Left ventricle myocardium inferior (tissue), 1 donor: ENCODE data around the gene FRAT2. TPM values are rescaled to one million over a fixed set of nuclear protein-coding genes. Genes with fewer than 3 reads are reported as not detected.

Experiments used
- DNase-seq: peaks from one replicate; pipeline ENCODE4 v3.0.0-alpha.2; 2020
- H3K27ac ChIP-seq: fragments of 200-600 bp; replicated peaks from 2 replicates; pipeline ENCODE4 v1.8.0; 2021
- H3K27me3 ChIP-seq: fragments of 200-600 bp; 2 replicates; pipeline ENCODE4 v1.8.0; 2021; ENCODE audit warnings: low read depth
- H3K36me3 ChIP-seq: fragments of 200-600 bp; 2 replicates; pipeline ENCODE4 v1.8.0; 2021
- H3K4me1 ChIP-seq: fragments of 200-600 bp; 2 replicates; pipeline ENCODE4 v1.8.0; 2021
- H3K4me3 ChIP-seq: fragments of 200-600 bp; 2 replicates; pipeline ENCODE4 v1.8.0; 2021; ENCODE audit warnings: mild to moderate bottlenecking, moderate library complexity
- H3K9me3 ChIP-seq: fragments of 200-600 bp; replicated peaks from 2 replicates; pipeline ENCODE4 v1.8.0; 2021
- CTCF ChIP-seq: fragments of 200-600 bp; IDR thresholded peaks from 2 replicates; pipeline ENCODE4 v1.8.0; 2021; ENCODE audit warnings: antibody characterized with exemption, mild to moderate bottlenecking, borderline replicate concordance
- intact Hi-C: fragments of 100-400 bp; cut with micrococcal nuclease; formaldehyde crosslinking; loops from one replicate; pipeline ENCODE4 v1.11.0; 2022
- total RNA-seq: library from RNA; stranded (reverse); fragmentation: NEBNext Ultra II Directional; extraction: Animal tissue kit (Norgen Biotek cat#: 25700); gene quantifications from one replicate; pipeline ENCODE4 v1.2.1, GENCODE V29; 2021
- donor health status: DM: no; HTN: yes; CAD: no; lungs with severe emphysema.

FRAT2 gene
- total RNA-seq, 1 donor from 2014 or later, result 5.9 TPM

DNA sequence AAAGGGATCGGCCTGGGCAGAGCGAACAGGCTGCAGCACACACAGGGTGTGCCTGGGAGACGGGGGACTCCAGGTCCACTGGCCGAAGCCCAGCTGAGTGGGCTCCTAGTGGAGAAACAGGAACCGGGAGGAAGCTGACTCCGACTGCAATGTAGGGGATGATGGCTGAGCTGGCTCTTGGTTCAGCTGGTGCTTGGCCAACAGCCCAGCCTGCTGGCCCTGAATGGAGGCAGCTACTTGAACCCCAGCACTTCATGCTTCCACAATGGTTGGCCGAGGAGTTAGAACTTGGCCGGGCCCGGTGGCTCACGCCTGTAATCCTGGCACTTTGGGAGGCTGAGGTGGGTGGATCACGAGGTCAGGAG, 27.0 kb upstream of the FRAT2 start:
- no peak for DNase-seq

DNA sequence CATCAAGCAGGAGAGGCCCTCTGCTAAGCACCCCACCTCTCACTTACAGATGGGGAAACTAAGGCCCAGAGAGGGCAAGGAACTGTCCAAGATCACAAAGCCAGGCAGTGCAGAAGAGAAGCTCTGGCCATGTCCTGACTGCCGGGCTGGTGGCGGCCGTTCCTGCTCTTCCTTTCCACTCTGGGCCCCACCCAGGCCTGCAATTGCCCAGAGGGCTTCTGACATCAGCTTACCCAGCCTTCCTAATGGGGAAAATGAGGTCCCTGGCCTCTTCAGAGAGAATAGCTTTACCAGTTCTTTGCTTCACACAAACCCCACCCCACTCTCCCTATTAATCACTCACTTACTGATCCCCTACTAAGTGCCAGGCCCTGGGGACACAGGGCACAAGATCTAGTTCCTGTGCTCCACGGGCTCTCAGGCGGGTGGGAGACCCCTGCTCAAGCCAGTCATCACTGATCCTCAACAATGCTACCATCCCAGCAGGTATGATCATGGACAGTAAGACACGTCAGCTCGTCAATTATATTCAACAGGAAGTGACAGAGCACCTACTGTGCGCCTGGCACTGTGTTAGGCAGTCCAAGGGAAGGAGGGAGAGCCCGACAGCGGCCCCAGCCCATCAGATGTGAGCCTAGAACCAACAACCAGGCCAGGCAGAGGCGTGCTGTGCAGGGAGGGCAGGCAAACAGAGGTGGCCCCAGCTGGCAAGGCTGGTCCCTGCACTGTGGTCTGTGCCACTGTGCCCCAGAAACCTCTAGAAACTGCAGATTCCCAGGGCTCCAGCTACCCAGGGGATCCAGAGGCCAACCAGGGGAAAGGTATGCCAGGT, 26.4 kb upstream of the FRAT2 start:
- DNase-seq, result no peak
- no peak for TF ChIP-seq CTCF
- intact Hi-C loops, result no loop called here
- Histone ChIP-seq H3K4me1 (peaks cover 9% of the 10 kb centered on the region), H3K27me3 (no peaks in the 10 kb centered on the region), H3K9me3 (no peaks in the 10 kb centered on the region), H3K27ac (no peak overlapping the region), H3K4me3 (no peak overlapping the region), H3K36me3 (peaks cover 69% of the 10 kb centered on the region)

More for the DNA sequence above, 27.0 kb upstream of the FRAT2 start:
- Histone ChIP-seq H3K27ac (no peak overlapping the region), H3K27me3 (no peaks in the 10 kb centered on the region), H3K9me3 (no peaks in the 10 kb centered on the region), H3K4me3 (no peak overlapping the region), H3K36me3 (peaks cover 72% of the 10 kb centered on the region), H3K4me1 (peaks cover 3% of the 10 kb centered on the region)
- TF ChIP-seq CTCF, result no peak
- intact Hi-C loops, result no loop called here

DNA sequence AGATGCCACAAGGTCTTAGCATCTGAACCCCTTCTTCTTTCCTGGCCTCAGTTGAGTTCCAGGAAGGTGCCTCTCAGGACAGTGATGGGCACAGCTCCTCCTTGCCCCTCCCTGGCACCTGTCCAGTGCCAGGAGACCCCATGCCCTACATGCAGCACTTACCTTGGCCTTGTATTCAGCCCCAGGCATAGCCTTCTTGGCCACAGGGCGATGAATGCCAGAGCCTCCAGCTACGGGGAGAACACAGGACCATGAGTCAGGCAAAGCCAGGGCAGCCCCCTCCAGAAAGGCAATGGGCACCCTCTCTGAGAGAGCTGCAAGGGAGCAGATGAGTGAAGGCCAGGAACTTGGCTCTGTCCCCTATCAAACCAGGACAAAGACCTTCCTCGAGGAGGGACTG, 24.3 kb upstream of the FRAT2 start:
- intact Hi-C loops, result no loop called here
- no peak for DNase-seq
- peaks cover 51% of the 10 kb centered on the region for H3K36me3 ChIP-seq
- peaks cover 21% of the 10 kb centered on the region for H3K4me1 ChIP-seq
- no peaks in the 10 kb centered on the region for H3K27me3 ChIP-seq
- H3K4me3 ChIP-seq, result no peak overlapping the region
- no peak for TF ChIP-seq CTCF
- H3K9me3 ChIP-seq, result no peaks in the 10 kb centered on the region
- no peak overlapping the region for H3K27ac ChIP-seq

DNA sequence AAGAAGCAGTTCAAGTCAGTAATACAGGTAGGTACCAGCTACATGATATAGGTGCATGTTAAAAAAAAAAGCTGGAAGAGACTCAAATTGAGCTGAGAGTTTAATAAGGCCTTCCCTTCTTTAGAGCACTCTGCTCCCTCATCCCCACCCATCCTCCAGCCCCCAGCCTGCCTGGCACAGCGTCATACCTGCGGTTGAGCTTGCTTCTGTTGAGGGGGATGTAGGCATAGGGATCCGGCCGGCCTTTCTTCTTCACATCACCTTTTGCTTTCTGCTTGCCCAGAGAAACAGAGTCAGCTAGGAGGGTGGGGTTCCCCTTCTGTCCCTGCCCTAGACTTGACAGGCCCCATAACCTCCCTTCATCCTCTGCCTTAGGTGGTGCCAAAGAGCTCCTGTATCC, 23.8 kb upstream of the FRAT2 start:
- Histone ChIP-seq H3K9me3 (no peaks in the 10 kb centered on the region), H3K4me3 (no peak overlapping the region), H3K27ac (no peak overlapping the region), H3K36me3 (peaks cover 47% of the 10 kb centered on the region), H3K4me1 (peaks cover 21% of the 10 kb centered on the region), H3K27me3 (no peaks in the 10 kb centered on the region)
- intact Hi-C loops, result no loop called here
- TF ChIP-seq CTCF, result no peak
- DNase-seq, result no peak

DNA sequence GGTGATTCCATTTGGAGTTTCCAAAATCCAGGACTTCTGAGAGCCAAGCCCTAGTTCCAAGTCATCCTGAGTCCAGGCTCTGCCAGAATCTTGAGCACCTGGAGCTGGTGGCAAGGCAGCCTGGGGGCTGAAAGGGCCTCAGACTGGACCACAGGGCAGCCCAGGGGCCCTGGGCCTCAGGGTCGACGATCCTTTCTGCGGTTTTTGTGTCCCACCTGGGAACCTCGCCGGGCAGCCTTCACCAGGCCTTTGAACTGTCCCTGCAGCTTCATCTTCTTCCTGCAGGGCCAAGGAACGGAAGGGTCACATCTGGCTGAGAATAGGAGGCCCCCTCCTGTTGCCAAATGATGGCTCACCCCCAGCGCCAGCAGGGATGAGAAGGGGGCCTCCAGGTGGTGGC, 22.4 kb upstream of the FRAT2 start:
- Histone ChIP-seq H3K4me3 (no peak overlapping the region), H3K9me3 (no peaks in the 10 kb centered on the region), H3K36me3 (peaks cover 38% of the 10 kb centered on the region), H3K27me3 (no peaks in the 10 kb centered on the region), H3K4me1 (peaks cover 21% of the 10 kb centered on the region), H3K27ac (no peak overlapping the region)
- intact Hi-C loops, result no loop called here
- no peak for TF ChIP-seq CTCF
- no peak for DNase-seq
